ENCODE measurements around the gene TCEAL3.
"Not testable (repeated sequence)": the region's sequence is repeated elsewhere in the genome, so short reads cannot be mapped to it uniquely, and the experiment has no call there.

The TCEAL3 gene

GRCh38 chrX:103607364-103608305, at the start of gene TCEAL3:
Gene TCEAL3 (plus strand): TSS chrX:103607963. CDS start chrX:103609065, 1,102 bp downstream.
- no peak for DNase-seq

- no peak for DNase-seq
Observed at GRCh38 chrX:103560256-103560655, 47.5 kb upstream of the TCEAL3 start.

- DNase-seq: no peak
Observed at GRCh38 chrX:103562801-103563200, 45.0 kb upstream of the TCEAL3 start.

- DNase-seq: no peak
Observed at GRCh38 chrX:103565197-103565596, 42.6 kb upstream of the TCEAL3 start.

GRCh38 chrX:103565752-103566151, 42.0 kb upstream of the TCEAL3 start:
- DNase-seq: no peak

- DNase-seq: no peak
Observed at GRCh38 chrX:103571121-103571520, 36.6 kb upstream of the TCEAL3 start.

- DNase-seq: no peak
Observed at GRCh38 chrX:103571726-103572125, 36.0 kb upstream of the TCEAL3 start.

- no peak for DNase-seq
Observed at GRCh38 chrX:103573202-103573601, 34.6 kb upstream of the TCEAL3 start.

GRCh38 chrX:103584596-103584995, 23.2 kb upstream of the TCEAL3 start:
- DNase-seq: no peak

GRCh38 chrX:103585411-103586313, 22.1 kb upstream of the TCEAL3 start, which contains the start of gene TCEAL4:
Gene TCEAL4 (plus strand): TSS chrX:103585515. CDS start chrX:103586676, 1,161 bp downstream.
- peak; percentile 31 for DNase-seq

- DNase-seq: no peak
Observed at GRCh38 chrX:103586314-103586646, 21.5 kb upstream of the TCEAL3 start.

- DNase-seq: no peak
Observed at GRCh38 chrX:103586659-103587058, 21.1 kb upstream of the TCEAL3 start.

- DNase-seq: not testable (repeated sequence)
Observed at GRCh38 chrX:103592295-103592694, 15.5 kb upstream of the TCEAL3 start.

GRCh38 chrX:103595202-103595601, 12.6 kb upstream of the TCEAL3 start:
- DNase-seq: not testable (repeated sequence)

- no peak for DNase-seq
Observed at GRCh38 chrX:103608306-103608963, 672 bp downstream of the TCEAL3 start.

- DNase-seq: no peak
Observed at GRCh38 chrX:103610282-103610681, 2.5 kb downstream of the TCEAL3 start.

- no peak for DNase-seq
Observed at GRCh38 chrX:103613362-103613890, 5.7 kb downstream of the TCEAL3 start.

GRCh38 chrX:103614999-103615398, 7.2 kb downstream of the TCEAL3 start:
- DNase-seq: no peak

- no peak for DNase-seq
Observed at GRCh38 chrX:103615781-103616371, 8.1 kb downstream of the TCEAL3 start.

GRCh38 chrX:103616676-103617186, 9.0 kb downstream of the TCEAL3 start:
- no peak for DNase-seq

- DNase-seq: no peak
Observed at GRCh38 chrX:103624111-103624510, 16.3 kb downstream of the TCEAL3 start.

- DNase-seq: no peak
Observed at GRCh38 chrX:103626855-103627254, 19.1 kb downstream of the TCEAL3 start.

Data from activated CD4-positive, alpha-beta T cell treated with anti-CD3 and anti-CD28 coated beads, Interleukin-2, amount 50 U/mL, for 16 hours (primary cell).